WI38 (cell line): ENCODE measurements around the gene P2RY12.

ENCODE experiments used
- H3K4me3 ChIP-seq: 2 replicates; pipeline ENCODE4 v1.5.1; 2011; ENCODE audit warnings: low read depth, mild to moderate bottlenecking, control low read depth, low read length
- CTCF ChIP-seq: IDR thresholded peaks from 2 replicates; pipeline ENCODE4 v1.5.1; 2012; ENCODE audit warnings: low read depth, mild to moderate bottlenecking, control low read depth, low read length

P2RY12 gene

GRCh38 chr3:151318313-151318712 lies 66.2 kb downstream of the P2RY12 start:
- no peak overlapping the region for H3K4me3 ChIP-seq
- TF ChIP-seq CTCF = no peak

- TF ChIP-seq CTCF = no peak
- H3K4me3 ChIP-seq = no peak within 1 kb of the TSS
These were observed 68.1 kb downstream of the P2RY12 start, which contains the start of gene GPR87 for GRCh38 chr3:151316267-151316991. GPR87 (minus strand) TSS chr3:151316820; CDS start chr3:151300100, 16,720 bp downstream.

GRCh38 chr3:151315846-151316245 lies 68.7 kb downstream of the P2RY12 start:
- H3K4me3 ChIP-seq = no peak overlapping the region
- TF ChIP-seq CTCF = no peak

- no peak overlapping the region for H3K4me3 ChIP-seq
- no peak for TF ChIP-seq CTCF
These were observed 69.4 kb downstream of the P2RY12 start for GRCh38 chr3:151315136-151315535.

- no peak for TF ChIP-seq CTCF
These were observed 70.0 kb downstream of the P2RY12 start for GRCh38 chr3:151314593-151314992.

GRCh38 chr3:151314137-151314536 lies 70.4 kb downstream of the P2RY12 start:
- no peak for TF ChIP-seq CTCF
- H3K4me3 ChIP-seq = no peak overlapping the region

More at GRCh38 chr3:151314593-151314992, 70.0 kb downstream of the P2RY12 start:
- no peak overlapping the region for H3K4me3 ChIP-seq

GRCh38 chr3:151312972-151313371 lies 71.6 kb downstream of the P2RY12 start:
- TF ChIP-seq CTCF = no peak
- H3K4me3 ChIP-seq = no peak overlapping the region
